Thyroid gland (tissue), 4 donors: ENCODE measurements around the gene GLRA3. TPM values are rescaled to one million over a fixed set of nuclear protein-coding genes. Genes with fewer than 3 reads are reported as not detected.
"Not testable (repeated sequence)": the region's sequence is repeated elsewhere in the genome, so short reads cannot be mapped to it uniquely, and the experiment has no call there.

Experiments
- DNase-seq, 2 donors: peaks; one replicate each; pipeline ENCODE4 v3.0.0-alpha.2; 2019
- H3K27ac ChIP-seq, 3 donors: fragments of 200-600 bp; sonication (generic); 1 replicate in 2 of 3; 2 replicates in 1 of 3; pipeline ENCODE4 v1.5.1; 2016 to 2019; ENCODE audit warnings: mild to moderate bottlenecking in 1 of 3, moderate library complexity in 1 of 3
- H3K27me3 ChIP-seq: fragments of 200-600 bp; sonication (generic); one replicate; pipeline ENCODE4 v1.5.1; 2019
- H3K36me3 ChIP-seq, 2 donors: fragments of 200-600 bp; sonication (generic); one replicate each; pipeline ENCODE4 v1.5.1; 2016 to 2019
- H3K4me1 ChIP-seq, 2 donors: fragments of 200-600 bp; sonication (generic); one replicate each; pipeline ENCODE4 v1.5.1; 2017 to 2019
- H3K4me3 ChIP-seq, 3 donors: fragments of 200-600 bp; sonication (generic); replicated peaks in 1 of 3; 1 replicate in 2 of 3; 2 replicates in 1 of 3; pipeline ENCODE4 v1.5.1; 2016; ENCODE audit warnings: mild to moderate bottlenecking in 1 of 3
- H3K9me3 ChIP-seq: fragments of 200-600 bp; sonication (generic); one replicate; pipeline ENCODE4 v1.5.1; 2017
- POLR2A ChIP-seq, 2 donors: fragments of 450-650 bp; IDR thresholded peaks; one replicate each; pipeline ENCODE4 v1.6.1; 2017; ENCODE audit warnings: antibody characterized with exemption in 2 of 2, mild to moderate bottlenecking in 2 of 2, moderate library complexity in 1 of 2
- WGBS, 2 donors: methylation state at CpG; one replicate each; pipeline ENCODE4 v1.1.5; 2017; 5-methylcytosine and 5-hydroxymethylcytosine counted together
- intact Hi-C: fragments of 100-400 bp; cut with DNase I; formaldehyde crosslinking; loops from one replicate; pipeline ENCODE4 v1.15.1; 2023
- total RNA-seq, 4 donors: library from RNA; depleted of rRNA; stranded (reverse); fragments of >200 nt; gene quantifications; one replicate each; pipeline ENCODE4 v1.2.3, GENCODE V29; 2016
- TF ChIP-seq, protein P1 (sequence below), 6 experiments: fragments of 200-600 bp in 3 of 6; fragments of 450-650 bp in 3 of 6; sonication (generic) in 3 of 6; IDR thresholded peaks; one replicate each; pipeline ENCODE4 v1.5.1; 2016 to 2019; ENCODE audit warnings: antibody characterized with exemption in 6 of 6, mild to moderate bottlenecking in 2 of 6, inconsistent platforms in 1 of 6, moderate library complexity in 1 of 6

GLRA3 gene
- total RNA-seq, 4 donors from 2014 or later = not detected

DNA sequence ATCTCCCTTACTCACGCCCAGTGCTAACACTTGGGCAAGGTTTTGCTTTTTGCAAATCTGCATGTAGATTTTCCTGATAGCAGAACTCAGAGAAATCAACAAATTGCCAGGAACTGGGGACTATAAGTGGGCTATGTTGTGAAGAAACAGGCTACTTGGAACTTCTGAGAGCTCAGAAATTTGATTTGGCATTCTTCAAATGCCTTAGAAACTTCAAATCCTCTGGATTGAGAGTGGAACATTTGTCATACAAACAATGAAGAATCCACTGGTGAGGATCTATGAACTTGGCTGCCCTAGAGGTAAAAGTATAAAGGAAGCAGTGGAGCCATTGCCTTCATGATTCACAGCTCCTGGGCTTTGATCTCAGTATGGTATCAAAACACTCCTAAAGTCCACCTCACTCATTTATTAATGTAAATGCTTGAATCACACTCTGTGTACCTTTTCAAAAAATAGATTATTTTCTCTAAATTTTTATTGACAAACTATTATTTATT lies 126.0 kb downstream of the GLRA3 start:
- 79 to 80% methylated on average over 1 of the region's 1 CpG for WGBS, 2 donors
- intact Hi-C loops = no loop called here
- Histone ChIP-seq H3K9me3 (no peaks in the 10 kb centered on the region), H3K4me1 (no peaks in the 10 kb centered on the region), H3K27ac (no peak overlapping the region), H3K4me3 (no peak overlapping the region), H3K36me3 (no peaks in the 10 kb centered on the region), H3K27me3 (no peaks in the 10 kb centered on the region)
- TF ChIP-seq POLR2A (IDR thresholded peaks at IDR 0.05) = no peak
- TF ChIP-seq, protein P1, sequence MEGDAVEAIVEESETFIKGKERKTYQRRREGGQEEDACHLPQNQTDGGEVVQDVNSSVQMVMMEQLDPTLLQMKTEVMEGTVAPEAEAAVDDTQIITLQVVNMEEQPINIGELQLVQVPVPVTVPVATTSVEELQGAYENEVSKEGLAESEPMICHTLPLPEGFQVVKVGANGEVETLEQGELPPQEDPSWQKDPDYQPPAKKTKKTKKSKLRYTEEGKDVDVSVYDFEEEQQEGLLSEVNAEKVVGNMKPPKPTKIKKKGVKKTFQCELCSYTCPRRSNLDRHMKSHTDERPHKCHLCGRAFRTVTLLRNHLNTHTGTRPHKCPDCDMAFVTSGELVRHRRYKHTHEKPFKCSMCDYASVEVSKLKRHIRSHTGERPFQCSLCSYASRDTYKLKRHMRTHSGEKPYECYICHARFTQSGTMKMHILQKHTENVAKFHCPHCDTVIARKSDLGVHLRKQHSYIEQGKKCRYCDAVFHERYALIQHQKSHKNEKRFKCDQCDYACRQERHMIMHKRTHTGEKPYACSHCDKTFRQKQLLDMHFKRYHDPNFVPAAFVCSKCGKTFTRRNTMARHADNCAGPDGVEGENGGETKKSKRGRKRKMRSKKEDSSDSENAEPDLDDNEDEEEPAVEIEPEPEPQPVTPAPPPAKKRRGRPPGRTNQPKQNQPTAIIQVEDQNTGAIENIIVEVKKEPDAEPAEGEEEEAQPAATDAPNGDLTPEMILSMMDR (IDR thresholded peaks at IDR 0.05) = no peak
- no peak for DNase-seq

DNA sequence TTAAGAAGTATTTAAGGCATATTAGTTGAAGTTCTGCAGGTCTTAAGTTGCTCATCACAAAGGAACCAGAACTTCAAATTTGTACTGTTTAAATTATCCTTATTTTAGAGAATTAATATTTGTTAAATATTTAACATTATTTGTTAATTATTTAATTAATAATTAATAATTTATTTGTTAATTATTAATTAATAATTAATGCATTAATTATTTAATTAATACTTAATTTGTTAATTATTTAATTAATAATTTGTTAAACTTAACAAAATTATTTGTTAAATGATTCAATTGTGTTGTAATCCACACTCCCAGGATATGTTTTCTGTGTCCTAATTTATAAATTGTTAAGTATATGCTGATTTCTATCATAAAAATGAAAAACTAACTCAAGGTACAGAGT lies 129.4 kb downstream of the GLRA3 start:
- H3K4me1 ChIP-seq = no peaks in the 10 kb centered on the region
- H3K36me3 ChIP-seq = no peaks in the 10 kb centered on the region
- H3K9me3 ChIP-seq = no peaks in the 10 kb centered on the region
- no peak for DNase-seq
- no peak for TF ChIP-seq POLR2A (IDR thresholded peaks at IDR 0.05)
- TF ChIP-seq, protein P1 (IDR thresholded peaks at IDR 0.05) = no peak
- intact Hi-C loops = no loop called here
- H3K4me3 ChIP-seq = no peak overlapping the region
- no peaks in the 10 kb centered on the region for H3K27me3 ChIP-seq
- no peak overlapping the region for H3K27ac ChIP-seq

DNA sequence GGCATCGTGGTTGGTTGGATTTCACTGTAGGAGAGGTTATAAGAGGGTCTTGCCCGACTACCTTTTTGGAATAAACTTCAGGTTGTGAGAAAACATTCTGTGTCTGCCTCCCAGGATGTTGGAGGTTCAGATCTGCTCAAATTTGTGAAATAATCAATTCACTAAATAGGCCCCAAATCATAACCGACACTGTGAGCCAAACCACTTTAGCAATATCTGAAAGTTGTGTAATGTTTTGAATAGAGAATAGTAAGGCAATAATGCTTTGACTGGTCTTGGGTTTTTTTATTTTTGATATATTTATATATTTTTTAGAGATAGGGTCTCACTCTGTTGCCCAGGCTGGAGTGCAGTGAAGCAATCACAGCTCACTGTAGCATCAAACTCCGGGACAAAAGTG lies 131.2 kb downstream of the GLRA3 start:
- intact Hi-C loops = no loop called here
- no peaks in the 10 kb centered on the region for H3K36me3 ChIP-seq
- H3K4me3 ChIP-seq = no peak overlapping the region
- H3K27ac ChIP-seq = no peak overlapping the region
- H3K4me1 ChIP-seq = no peaks in the 10 kb centered on the region
- DNase-seq = no peak
- no peaks in the 10 kb centered on the region for H3K27me3 ChIP-seq
- WGBS, 2 donors = 43 to 54% methylated on average over 4 of the region's 4 CpGs
- no peaks in the 10 kb centered on the region for H3K9me3 ChIP-seq
- TF ChIP-seq POLR2A (IDR thresholded peaks at IDR 0.05) = no peak
- TF ChIP-seq, protein P1 (IDR thresholded peaks at IDR 0.05) = no peak

DNA sequence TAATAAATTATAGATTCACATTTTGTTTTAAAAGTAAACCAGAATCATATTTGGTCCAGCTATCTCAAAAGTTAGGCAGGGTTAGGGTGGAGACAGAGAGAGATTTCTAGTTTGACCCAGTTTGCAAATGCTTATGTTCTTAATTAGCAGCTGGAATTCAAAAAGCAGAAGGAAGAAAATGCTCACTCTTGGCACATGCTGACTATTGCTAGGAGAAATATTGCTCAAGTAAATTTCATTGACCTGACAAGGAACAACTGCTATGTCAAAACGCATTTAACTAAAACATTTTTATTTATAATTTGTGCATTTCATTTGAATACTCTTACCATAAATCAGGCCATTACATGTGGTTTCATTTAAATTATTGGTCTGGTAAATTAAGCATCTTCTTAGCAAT lies 131.8 kb downstream of the GLRA3 start:
- Histone ChIP-seq H3K36me3 (no peaks in the 10 kb centered on the region), H3K9me3 (no peaks in the 10 kb centered on the region), H3K27me3 (no peaks in the 10 kb centered on the region), H3K4me1 (no peaks in the 10 kb centered on the region), H3K4me3 (no peak overlapping the region), H3K27ac (no peak overlapping the region)
- no peak for DNase-seq
- TF ChIP-seq, protein P1 (IDR thresholded peaks at IDR 0.05) = no peak
- TF ChIP-seq POLR2A (IDR thresholded peaks at IDR 0.05) = no peak
- 63 to 81% methylated on average over 1 of the region's 1 CpG for WGBS, 2 donors
- intact Hi-C loops = no loop called here

DNA sequence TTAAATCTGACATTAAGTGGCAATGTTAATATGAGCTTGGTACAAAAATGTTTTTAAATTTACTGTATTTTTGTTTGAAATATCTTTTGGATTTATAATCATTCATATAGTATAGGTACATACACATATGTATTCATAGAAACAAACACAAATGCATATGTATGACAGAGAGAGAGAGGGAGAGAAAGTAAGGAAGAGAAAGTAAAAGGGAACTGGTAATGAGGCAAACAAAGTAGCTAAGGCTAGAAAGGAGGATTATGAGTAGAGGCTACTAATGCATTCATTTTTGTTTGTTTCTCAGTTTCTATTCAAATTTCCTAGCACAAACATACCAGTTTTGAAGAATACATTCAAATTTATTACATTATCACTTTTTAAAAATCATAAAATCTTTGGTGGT lies 132.4 kb downstream of the GLRA3 start:
- no peaks in the 10 kb centered on the region for H3K4me1 ChIP-seq
- H3K27me3 ChIP-seq = no peaks in the 10 kb centered on the region
- H3K27ac ChIP-seq = no peak overlapping the region
- TF ChIP-seq POLR2A (IDR thresholded peaks at IDR 0.05) = no peak
- TF ChIP-seq, protein P1 (IDR thresholded peaks at IDR 0.05) = no peak
- DNase-seq = no peak
- H3K36me3 ChIP-seq = no peaks in the 10 kb centered on the region
- H3K9me3 ChIP-seq = no peaks in the 10 kb centered on the region
- no peak overlapping the region for H3K4me3 ChIP-seq
- intact Hi-C loops = no loop called here

DNA sequence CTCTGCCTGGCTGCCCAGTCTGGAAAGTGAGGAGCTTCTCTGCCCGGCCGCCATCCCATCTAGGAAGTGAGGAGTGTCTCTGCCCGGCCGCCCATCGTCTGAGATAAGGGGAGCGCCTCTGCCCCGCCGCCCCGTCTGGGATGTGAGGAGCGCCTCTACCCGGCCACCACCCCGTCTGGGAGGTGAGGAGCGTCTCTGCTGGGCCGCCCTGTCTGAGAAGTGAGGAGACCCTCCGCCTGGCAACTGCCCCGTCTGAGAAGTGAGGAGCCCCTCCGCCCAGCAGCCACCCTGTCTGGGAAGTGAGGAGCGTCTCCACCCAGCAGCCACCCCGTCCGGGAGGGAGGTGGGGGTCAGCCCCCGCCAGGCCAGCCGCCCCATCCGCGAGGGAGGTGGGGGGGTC lies 137.2 kb downstream of the GLRA3 start:
- H3K27me3 ChIP-seq, DNase-seq, H3K9me3 ChIP-seq, H3K36me3 ChIP-seq, H3K4me3 ChIP-seq, H3K27ac ChIP-seq, intact Hi-C loops, H3K4me1 ChIP-seq: not testable (repeated sequence)
- WGBS, 2 donors = no CpG with 5 or more reads among the region's 24 CpGs
